ENCODE data around the gene TTBK2. TPM values are rescaled to one million over a fixed set of nuclear protein-coding genes. Genes with fewer than 3 reads are reported as not detected.
A peak's percentile ranks its signal among the peaks of the same experiment; 100 is the strongest.

Gene TTBK2
- total RNA-seq, 5 donors from 2014 or later (not counting 1 experiment from before 2014, with no cell fraction given) = 26.2 to 30.7 (median 26.9) TPM

DNA sequence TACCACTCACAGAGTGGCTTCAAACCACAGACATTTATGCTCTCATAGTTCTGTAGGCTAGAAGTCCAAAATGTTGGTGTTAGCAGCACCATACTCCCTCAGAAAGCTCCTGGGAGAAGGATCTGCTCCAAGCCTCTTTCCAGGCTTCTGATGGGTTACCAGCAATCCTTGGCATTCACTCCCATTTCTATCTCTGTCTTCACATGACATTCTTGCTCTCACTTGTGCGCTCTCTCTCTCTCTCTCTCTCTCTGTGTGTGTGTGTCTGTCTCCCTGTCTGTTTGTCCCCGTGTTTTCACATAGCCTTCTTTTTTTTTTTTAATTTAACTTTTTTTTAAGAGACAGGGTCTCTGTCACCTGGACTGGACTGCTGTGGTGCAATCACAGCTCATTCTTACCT lies 209.9 kb downstream of the TTBK2 start:
- no peaks in the 10 kb centered on the region for H3K27me3 ChIP-seq (replicated peaks in 1 of 2; ENCODE audit: control insufficient read depth in 2 of 2, extremely low read depth in 1 of 2, insufficient read depth in 2 of 2, low read length in 1 of 2)
- ChIA-PET POLR2A (interaction anchor here in 1 of 2 donors (0.5 kb wide), 1 partner anchor 12 kb away, joined by 6 read pairs; no protein-coding TSS in a partner anchor), CTCF (no interaction called here)
- no peaks in the 10 kb centered on the region for H3K9me3 Mint-ChIP-seq
- H3K27ac Mint-ChIP-seq = no peak overlapping the region
- H3K4me3 ChIP-seq (ENCODE audit: control insufficient read depth in 1 of 2, extremely low read depth in 1 of 2, low read length in 1 of 2) = no peak overlapping the region
- no peaks in the 10 kb centered on the region for H3K4me1 ChIP-seq (ENCODE audit: control insufficient read depth in 1 of 2, extremely low read depth in 1 of 2, insufficient read depth in 2 of 2, low read length in 2 of 2)
- WGBS (ENCODE audit: insufficient coverage) = no CpG with 5 or more reads among the region's 2 CpGs
- no peaks in the 10 kb centered on the region for H3K9me3 ChIP-seq
- H3K36me3 ChIP-seq (ENCODE audit: control insufficient read depth in 2 of 2, extremely low read depth in 1 of 2, insufficient read depth in 1 of 2, low read length in 1 of 2) = no peaks in the 10 kb centered on the region
- H3K27me3 Mint-ChIP-seq = no peaks in the 10 kb centered on the region
- H3K36me3 Mint-ChIP-seq = no peaks in the 10 kb centered on the region
- H3K4me3 Mint-ChIP-seq = no peak overlapping the region
- H3K4me1 Mint-ChIP-seq = peaks cover 0 to 5% (median 0%) of the 10 kb centered on the region in 3 donors
- no peak overlapping the region for H3K27ac ChIP-seq (ENCODE audit: low read length)
- DNase-seq = no peak
- no peak for ATAC-seq (replicated peaks in 1 of 4)

DNA sequence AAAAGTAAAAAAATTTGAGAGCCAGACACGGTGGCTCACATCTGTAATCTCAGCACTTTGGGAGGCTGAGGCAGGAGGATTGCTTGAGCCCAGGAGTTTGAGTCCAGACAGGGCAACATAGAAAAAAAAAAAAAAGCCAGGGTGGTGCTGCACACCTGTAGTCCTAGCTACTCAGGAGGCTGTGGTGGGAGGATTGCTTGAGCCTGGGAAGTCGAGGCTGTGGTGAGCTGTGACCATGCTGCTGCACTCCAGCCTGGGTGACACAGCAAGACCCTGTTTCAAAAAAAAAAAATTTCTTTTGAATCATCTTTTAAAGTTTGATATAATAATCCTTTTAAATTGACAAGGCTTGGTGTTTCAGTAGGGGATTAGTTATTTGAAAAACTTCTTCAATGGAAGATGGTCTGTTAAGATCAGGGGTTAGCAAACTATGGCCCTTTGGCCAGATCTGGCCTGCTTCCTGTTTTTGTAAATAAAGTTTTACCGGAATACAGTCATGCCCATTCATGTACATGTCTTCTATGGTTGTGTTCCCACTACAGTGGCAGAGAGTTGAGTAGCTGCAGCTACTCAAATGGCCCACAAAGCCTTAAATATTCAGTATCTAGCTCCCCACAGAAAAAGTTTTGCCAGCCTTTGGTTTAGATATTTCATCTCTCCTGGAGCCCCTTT lies 212.6 kb downstream of the TTBK2 start:
- no peaks in the 10 kb centered on the region for H3K36me3 ChIP-seq (ENCODE audit: control insufficient read depth in 2 of 2, extremely low read depth in 1 of 2, insufficient read depth in 1 of 2, low read length in 1 of 2)
- no peaks in the 10 kb centered on the region for H3K9me3 ChIP-seq
- ChIA-PET POLR2A (no interaction called here), CTCF (interaction anchor here (0.6 to 0.7 kb wide), 3 partner anchors 91 to 312 kb away, joined by 3 to 7 read pairs (median 5); no protein-coding TSS in a partner anchor)
- Mint-ChIP-seq H3K27me3 (no peaks in the 10 kb centered on the region), H3K36me3 (no peaks in the 10 kb centered on the region), H3K4me1 (peaks cover 0 to 5% (median 0%) of the 10 kb centered on the region in 3 donors), H3K27ac (peak overlapping the region in 1 of 2 donors; percentile 29), H3K9me3 (no peaks in the 10 kb centered on the region), H3K4me3 (no peak overlapping the region)
- WGBS (ENCODE audit: insufficient coverage) = 89% methylated on average over 2 of the region's 3 CpGs
- ATAC-seq (replicated peaks in 1 of 4) (peak in 1 of 4 experiments; percentile 24), DNase-seq (no peak)
- H3K27ac ChIP-seq (ENCODE audit: low read length) = no peak overlapping the region
- H3K27me3 ChIP-seq (replicated peaks in 1 of 2; ENCODE audit: control insufficient read depth in 2 of 2, extremely low read depth in 1 of 2, insufficient read depth in 2 of 2, low read length in 1 of 2) = no peaks in the 10 kb centered on the region
- no peak overlapping the region for H3K4me3 ChIP-seq (ENCODE audit: control insufficient read depth in 1 of 2, extremely low read depth in 1 of 2, low read length in 1 of 2)
- H3K4me1 ChIP-seq (ENCODE audit: control insufficient read depth in 1 of 2, extremely low read depth in 1 of 2, insufficient read depth in 2 of 2, low read length in 2 of 2) = peaks cover 0 to 3% of the 10 kb centered on the region in 2 experiments

- Mint-ChIP-seq H3K4me1 (peaks cover 0 to 5% (median 0%) of the 10 kb centered on the region in 3 donors), H3K4me3 (no peak overlapping the region), H3K27me3 (no peaks in the 10 kb centered on the region), H3K27ac (no peak overlapping the region), H3K36me3 (no peaks in the 10 kb centered on the region), H3K9me3 (no peaks in the 10 kb centered on the region)
- Histone ChIP-seq H3K27ac (ENCODE audit: low read length) (no peak overlapping the region), H3K27me3 (replicated peaks in 1 of 2; ENCODE audit: control insufficient read depth in 2 of 2, extremely low read depth in 1 of 2, insufficient read depth in 2 of 2, low read length in 1 of 2) (no peaks in the 10 kb centered on the region), H3K4me1 (ENCODE audit: control insufficient read depth in 1 of 2, extremely low read depth in 1 of 2, insufficient read depth in 2 of 2, low read length in 2 of 2) (peaks cover 0 to 3% of the 10 kb centered on the region in 2 experiments), H3K9me3 (no peaks in the 10 kb centered on the region), H3K4me3 (ENCODE audit: control insufficient read depth in 1 of 2, extremely low read depth in 1 of 2, low read length in 1 of 2) (no peak overlapping the region), H3K36me3 (ENCODE audit: control insufficient read depth in 2 of 2, extremely low read depth in 1 of 2, insufficient read depth in 1 of 2, low read length in 1 of 2) (no peaks in the 10 kb centered on the region)
- ATAC-seq (replicated peaks in 1 of 4) (no peak), DNase-seq (no peak)
- no CpG with 5 or more reads among the region's 2 CpGs for WGBS (ENCODE audit: insufficient coverage)
- ChIA-PET CTCF (interaction anchor here (0.7 kb wide), 2 partner anchors 204 to 313 kb away, joined by 5 to 7 read pairs; no protein-coding TSS in a partner anchor), POLR2A (no interaction called here)
Observed at GRCh38 chr15:42707068-42707467, 213.5 kb downstream of the TTBK2 start.

GRCh38 chr15:42705336-42705735 lies 215.2 kb downstream of the TTBK2 start:
- POLR2A ChIA-PET = interaction anchor here in 1 of 2 donors (0.6 kb wide), 1 partner anchor 56 kb away, joined by 8 read pairs; no protein-coding TSS in a partner anchor
- 92% methylated on average over 2 of the region's 5 CpGs for WGBS (ENCODE audit: insufficient coverage)
- H3K4me1 Mint-ChIP-seq = peaks cover 0 to 5% (median 0%) of the 10 kb centered on the region in 3 donors
- H3K27ac Mint-ChIP-seq = no peak overlapping the region
- no peaks in the 10 kb centered on the region for H3K9me3 Mint-ChIP-seq
- no peaks in the 10 kb centered on the region for H3K36me3 Mint-ChIP-seq
- CTCF ChIA-PET = no interaction called here
- H3K27me3 Mint-ChIP-seq = no peaks in the 10 kb centered on the region
- Histone ChIP-seq H3K27ac (ENCODE audit: low read length) (no peak overlapping the region), H3K36me3 (ENCODE audit: control insufficient read depth in 2 of 2, extremely low read depth in 1 of 2, insufficient read depth in 1 of 2, low read length in 1 of 2) (no peaks in the 10 kb centered on the region), H3K4me3 (ENCODE audit: control insufficient read depth in 1 of 2, extremely low read depth in 1 of 2, low read length in 1 of 2) (no peak overlapping the region), H3K27me3 (replicated peaks in 1 of 2; ENCODE audit: control insufficient read depth in 2 of 2, extremely low read depth in 1 of 2, insufficient read depth in 2 of 2, low read length in 1 of 2) (no peaks in the 10 kb centered on the region), H3K9me3 (no peaks in the 10 kb centered on the region), H3K4me1 (ENCODE audit: control insufficient read depth in 1 of 2, extremely low read depth in 1 of 2, insufficient read depth in 2 of 2, low read length in 2 of 2) (peaks cover 0 to 3% of the 10 kb centered on the region in 2 experiments)
- DNase-seq = no peak
- no peak for ATAC-seq (replicated peaks in 1 of 4)
- H3K4me3 Mint-ChIP-seq = no peak overlapping the region

- ChIA-PET CTCF (interaction anchor here in 1 of 2 donors (0.5 to 0.6 kb wide), 2 partner anchors 50 to 218 kb away, joined by 3 read pairs; no protein-coding TSS in a partner anchor), POLR2A (no interaction called here)
- Mint-ChIP-seq H3K9me3 (no peaks in the 10 kb centered on the region), H3K36me3 (no peaks in the 10 kb centered on the region), H3K4me3 (no peak overlapping the region), H3K27me3 (no peaks in the 10 kb centered on the region), H3K4me1 (peaks cover 0 to 5% (median 0%) of the 10 kb centered on the region in 3 donors), H3K27ac (no peak overlapping the region)
- H3K27me3 ChIP-seq (replicated peaks in 1 of 2; ENCODE audit: control insufficient read depth in 2 of 2, extremely low read depth in 1 of 2, insufficient read depth in 2 of 2, low read length in 1 of 2) = no peaks in the 10 kb centered on the region
- peaks cover 0 to 3% of the 10 kb centered on the region in 2 experiments for H3K4me1 ChIP-seq (ENCODE audit: control insufficient read depth in 1 of 2, extremely low read depth in 1 of 2, insufficient read depth in 2 of 2, low read length in 2 of 2)
- H3K4me3 ChIP-seq (ENCODE audit: control insufficient read depth in 1 of 2, extremely low read depth in 1 of 2, low read length in 1 of 2) = no peak overlapping the region
- ATAC-seq (replicated peaks in 1 of 4) (peak; percentile 87 to 91 (median 88)), DNase-seq (peak in 34 of 35 experiments; percentile 17 to 78 (median 40))
- H3K27ac ChIP-seq (ENCODE audit: low read length) = no peak overlapping the region
- H3K9me3 ChIP-seq = no peaks in the 10 kb centered on the region
- WGBS (ENCODE audit: insufficient coverage) = 71% methylated on average over 2 of the region's 4 CpGs
- no peaks in the 10 kb centered on the region for H3K36me3 ChIP-seq (ENCODE audit: control insufficient read depth in 2 of 2, extremely low read depth in 1 of 2, insufficient read depth in 1 of 2, low read length in 1 of 2)
Observed at GRCh38 chr15:42704492-42704926, 216.1 kb downstream of the TTBK2 start.

DNA sequence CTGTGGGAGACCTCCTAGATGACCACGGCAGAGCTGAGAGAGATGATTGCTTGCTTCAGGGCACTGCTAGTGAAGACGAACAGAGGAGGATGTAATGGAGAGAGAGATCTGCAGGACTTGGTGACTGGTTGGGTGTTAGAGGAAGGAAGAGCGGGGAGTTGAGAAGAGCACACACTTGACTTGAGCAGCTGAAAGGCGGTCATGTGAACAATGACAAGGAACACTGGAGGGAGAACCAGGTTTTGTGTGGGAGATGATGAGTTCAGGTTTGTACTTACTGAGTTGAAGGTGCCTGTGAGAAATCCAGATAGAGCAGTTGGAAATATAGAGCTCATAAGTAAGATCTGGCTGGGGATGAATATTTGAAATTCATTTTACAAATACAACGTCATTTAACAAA lies 224.0 kb downstream of the TTBK2 start:
- no peak overlapping the region for H3K4me3 Mint-ChIP-seq
- H3K9me3 Mint-ChIP-seq = no peaks in the 10 kb centered on the region
- H3K4me3 ChIP-seq (ENCODE audit: control insufficient read depth in 1 of 2, extremely low read depth in 1 of 2, low read length in 1 of 2) = no peak overlapping the region
- H3K27ac ChIP-seq (ENCODE audit: low read length) = no peak overlapping the region
- no peak overlapping the region for H3K27ac Mint-ChIP-seq
- H3K9me3 ChIP-seq = no peaks in the 10 kb centered on the region
- no peaks in the 10 kb centered on the region for H3K4me1 ChIP-seq (ENCODE audit: control insufficient read depth in 1 of 2, extremely low read depth in 1 of 2, insufficient read depth in 2 of 2, low read length in 2 of 2)
- ATAC-seq (replicated peaks in 1 of 4) (no peak), DNase-seq (no peak)
- H3K36me3 Mint-ChIP-seq = peaks cover 3% of the 10 kb centered on the region
- WGBS (ENCODE audit: insufficient coverage) = 100% methylated on average over 4 of the region's 5 CpGs
- peaks cover 0 to 3% of the 10 kb centered on the region in 2 donors for H3K36me3 ChIP-seq (ENCODE audit: control insufficient read depth in 2 of 2, extremely low read depth in 1 of 2, insufficient read depth in 1 of 2, low read length in 1 of 2)
- H3K4me1 Mint-ChIP-seq = peaks cover 0 to 1% (median 0%) of the 10 kb centered on the region in 3 donors
- no peaks in the 10 kb centered on the region for H3K27me3 ChIP-seq (replicated peaks in 1 of 2; ENCODE audit: control insufficient read depth in 2 of 2, extremely low read depth in 1 of 2, insufficient read depth in 2 of 2, low read length in 1 of 2)
- H3K27me3 Mint-ChIP-seq = no peaks in the 10 kb centered on the region
- ChIA-PET CTCF (no interaction called here), POLR2A (no interaction called here)
